ACHN (cell line): ENCODE results near the gene CDKL4.
A peak's percentile ranks its signal among the peaks of the same experiment; 100 is the strongest.

ENCODE experiments used
- DNase-seq: peaks from one replicate; pipeline ENCODE4 v3.0.0-alpha.2; 2015
- in situ Hi-C: cut with HindIII; loops from 2 replicates; pipeline ENCODE4 v1.10.0; 2017; ENCODE audit warnings: low sequenced_read_pairs, low pct_ligation_motif_present, low pct_unique_long_range_greater_than_20kb

Gene CDKL4

DNA sequence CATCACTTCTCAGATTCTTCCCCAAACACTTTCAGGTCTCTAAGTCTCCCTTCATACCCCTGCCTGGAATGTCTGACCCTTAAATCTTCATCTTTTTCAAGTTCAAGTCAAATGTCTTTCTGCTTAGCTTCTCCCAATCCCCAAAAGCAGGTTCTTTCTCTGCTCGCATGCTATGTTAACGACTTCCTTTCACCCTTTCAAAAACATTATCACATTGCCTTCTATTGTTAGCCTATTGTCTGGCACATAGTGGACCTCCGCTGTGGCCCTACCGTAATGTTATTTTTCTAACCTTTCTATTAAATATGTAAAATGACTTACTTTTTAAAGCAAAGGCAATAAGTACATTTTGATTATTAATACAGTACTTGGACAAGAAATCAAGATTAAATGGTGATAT, 2.2 kb downstream of the CDKL4 start:
- in situ Hi-C loops: loop anchor here (25.0 kb wide), 1 partner anchor 179 kb away; no protein-coding TSS in a partner anchor
- DNase-seq: no peak

DNA sequence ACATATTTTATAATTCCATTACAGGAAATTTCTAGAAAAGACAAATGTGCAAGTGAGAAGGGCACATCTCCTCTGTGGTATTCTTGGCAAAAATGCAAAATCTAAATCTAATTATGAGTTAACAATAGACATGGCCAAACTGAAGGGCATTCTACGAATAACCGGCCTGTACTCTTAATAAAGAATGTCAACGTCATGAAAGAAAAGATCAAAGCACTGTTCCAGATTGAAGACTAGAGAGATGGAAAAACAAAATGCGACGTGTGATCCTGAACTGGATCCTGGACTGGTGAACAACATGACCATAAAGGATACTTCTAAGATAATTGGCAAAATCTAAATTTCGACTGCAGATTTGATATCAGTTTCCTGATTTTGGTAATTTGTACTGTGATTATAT, 3.0 kb downstream of the CDKL4 start:
- in situ Hi-C loops: loop anchor here (25.0 kb wide), 1 partner anchor 178 kb away; no protein-coding TSS in a partner anchor
- no peak for DNase-seq

DNA sequence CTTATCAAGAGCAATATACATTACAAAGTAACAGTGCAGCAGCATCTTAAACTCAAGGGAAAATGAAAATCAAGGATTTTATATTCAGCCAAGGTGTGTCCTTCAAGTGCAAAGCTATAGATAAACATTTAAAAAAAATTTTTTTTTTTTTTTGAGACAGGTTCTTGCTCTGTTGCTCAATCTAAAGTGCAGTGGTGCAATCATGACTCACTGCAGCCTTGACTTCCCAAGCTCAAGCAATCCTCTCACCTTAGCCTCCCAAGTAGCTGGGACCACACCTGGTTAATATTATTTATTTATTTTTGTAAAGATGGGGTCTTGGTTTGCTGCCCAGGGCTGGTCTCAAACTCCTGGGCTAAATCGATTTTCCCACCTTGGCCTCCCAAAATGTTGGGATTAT, 9.0 kb downstream of the CDKL4 start:
- no peak for DNase-seq
- in situ Hi-C loops: loop anchor here (25.0 kb wide), 1 partner anchor 172 kb away; no protein-coding TSS in a partner anchor

DNA sequence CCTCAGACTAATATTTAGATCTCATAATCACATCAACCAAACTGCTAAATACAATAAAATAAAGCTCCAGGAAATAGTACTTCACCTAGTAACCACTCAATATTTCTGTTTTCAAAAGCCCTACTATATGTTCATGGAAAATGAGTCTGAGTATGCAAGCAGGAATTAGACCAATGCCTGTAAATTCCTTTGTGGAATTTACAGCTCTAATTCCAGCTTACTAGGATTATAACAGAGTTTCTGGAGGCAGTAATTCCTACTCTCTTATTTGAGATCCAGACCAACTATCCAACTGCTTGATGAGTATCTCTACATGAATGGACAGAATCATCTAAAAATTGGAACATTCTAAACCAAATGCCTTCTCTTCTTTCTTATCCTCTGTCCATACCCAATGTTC, 11.6 kb downstream of the CDKL4 start:
- in situ Hi-C loops: loop anchor here (25.0 kb wide), 1 partner anchor 170 kb away; no protein-coding TSS in a partner anchor
- no peak for DNase-seq

DNA sequence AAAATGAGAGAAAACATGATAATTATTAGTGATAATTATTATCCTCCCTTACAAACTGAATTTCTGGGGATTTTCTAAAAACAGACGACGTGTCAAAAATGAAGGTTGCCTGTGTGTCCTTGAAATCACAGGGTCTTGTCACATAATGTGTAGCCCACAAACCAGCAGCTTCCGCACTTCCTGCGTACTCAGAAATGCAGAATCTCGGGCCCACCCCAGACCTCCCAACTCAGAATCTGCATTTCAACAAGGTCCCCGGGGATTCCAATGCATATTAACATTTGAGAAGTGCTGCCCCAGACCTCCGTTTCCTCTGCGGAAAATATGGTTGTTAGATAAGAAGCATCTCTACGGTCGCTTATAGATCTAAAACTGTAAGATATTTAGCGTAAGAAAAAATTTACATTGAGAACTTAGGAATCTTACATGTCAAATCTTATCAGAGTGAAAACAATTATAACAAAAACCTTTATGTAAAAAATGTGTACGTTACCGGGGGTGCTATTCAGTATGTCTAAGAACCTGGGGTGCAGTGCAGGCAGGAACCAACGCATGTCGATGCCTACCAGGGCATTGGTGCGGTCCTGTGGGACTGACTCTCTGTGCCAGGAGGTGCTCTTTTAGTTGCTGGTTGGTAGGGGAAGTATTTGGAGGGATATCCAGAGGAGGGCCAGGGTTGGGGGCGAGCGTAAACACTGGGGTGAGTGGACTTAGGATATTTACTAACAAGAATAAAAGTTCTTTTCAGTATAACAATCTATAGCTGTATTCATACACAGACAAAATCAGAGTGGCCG, 15.2 kb downstream of the CDKL4 start:
- in situ Hi-C loops: loop anchor here (25.0 kb wide), 1 partner anchor 166 kb away; no protein-coding TSS in a partner anchor
- DNase-seq: no peak

DNA sequence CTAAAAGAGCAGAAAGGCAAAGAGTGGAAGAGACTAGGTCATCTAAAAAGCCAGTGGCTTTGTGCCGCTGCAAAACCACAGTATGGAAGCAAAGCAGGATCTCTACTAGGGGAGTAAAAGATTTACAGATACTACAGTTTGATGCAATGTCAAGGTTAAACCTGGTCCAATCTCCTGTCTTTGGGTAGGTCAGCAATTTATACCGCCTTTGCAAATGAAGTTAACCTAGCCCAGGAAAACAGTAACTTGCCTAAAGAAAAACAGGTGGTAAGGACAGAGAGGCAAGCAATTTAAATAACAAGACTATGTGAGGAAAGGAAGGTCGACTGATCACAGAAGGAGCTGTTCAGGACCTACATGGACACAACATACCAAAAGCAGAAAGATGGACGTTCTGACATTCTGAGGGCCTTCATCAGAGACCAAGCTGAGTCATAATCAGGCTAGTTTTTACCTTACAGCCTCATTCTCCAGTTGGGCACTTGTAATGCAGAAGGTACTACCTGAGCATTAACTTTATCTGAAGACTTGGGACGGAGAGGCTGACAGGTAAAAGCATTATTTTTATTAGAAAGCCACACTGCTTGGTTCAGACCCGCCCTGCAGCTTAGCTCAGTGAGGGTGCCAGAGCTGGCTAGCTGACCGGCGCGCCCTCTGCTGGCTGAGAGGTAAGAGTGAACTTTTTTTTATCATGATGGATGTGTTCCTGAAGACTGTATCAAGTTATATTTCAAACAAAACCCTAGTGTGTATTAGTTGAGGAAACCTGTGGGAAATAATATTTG, 15.9 kb downstream of the CDKL4 start:
- peak; percentile 61 for DNase-seq
- in situ Hi-C loops: loop anchor here (25.0 kb wide), 1 partner anchor 166 kb away; no protein-coding TSS in a partner anchor

DNA sequence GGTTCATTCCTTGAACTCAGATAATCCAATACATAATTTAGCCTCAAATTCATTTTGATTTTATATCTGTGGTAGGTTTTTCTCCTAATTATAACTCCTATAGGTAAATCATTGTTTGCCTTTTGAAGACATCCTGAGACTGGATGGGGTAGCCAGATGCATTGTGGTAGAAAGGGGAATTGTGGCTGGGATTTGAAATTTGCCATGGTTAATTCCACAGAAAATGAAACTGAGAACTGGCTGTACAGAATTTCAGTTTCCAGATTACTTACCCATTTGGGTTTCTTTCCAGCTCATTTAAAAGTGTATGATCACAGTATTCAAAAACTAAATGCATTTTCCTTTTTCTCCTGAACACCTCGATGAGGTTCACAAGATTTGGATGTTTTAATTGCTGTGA, 18.2 kb downstream of the CDKL4 start:
- in situ Hi-C loops: loop anchor here (25.0 kb wide), 1 partner anchor 163 kb away; no protein-coding TSS in a partner anchor
- no peak for DNase-seq

DNA sequence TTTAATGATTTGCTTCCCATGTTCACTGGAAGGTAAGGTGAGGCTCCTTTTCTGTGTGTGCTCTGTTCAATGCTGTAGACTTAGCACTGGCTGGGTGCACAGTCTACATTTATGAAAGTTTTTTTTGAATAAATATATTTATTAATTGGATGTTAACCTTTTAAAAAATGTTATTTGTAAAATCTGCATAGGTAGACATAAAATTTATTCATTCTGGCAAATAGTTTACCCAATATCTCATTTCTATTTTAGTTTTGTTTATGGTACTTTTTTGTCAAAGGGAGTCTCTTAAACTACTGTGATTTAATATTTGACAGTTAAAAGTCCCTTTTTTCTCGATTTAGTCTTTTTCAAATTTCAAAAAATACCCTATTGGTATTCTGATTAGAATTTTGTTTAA, 19.9 kb downstream of the CDKL4 start:
- in situ Hi-C loops: no loop called here

DNA sequence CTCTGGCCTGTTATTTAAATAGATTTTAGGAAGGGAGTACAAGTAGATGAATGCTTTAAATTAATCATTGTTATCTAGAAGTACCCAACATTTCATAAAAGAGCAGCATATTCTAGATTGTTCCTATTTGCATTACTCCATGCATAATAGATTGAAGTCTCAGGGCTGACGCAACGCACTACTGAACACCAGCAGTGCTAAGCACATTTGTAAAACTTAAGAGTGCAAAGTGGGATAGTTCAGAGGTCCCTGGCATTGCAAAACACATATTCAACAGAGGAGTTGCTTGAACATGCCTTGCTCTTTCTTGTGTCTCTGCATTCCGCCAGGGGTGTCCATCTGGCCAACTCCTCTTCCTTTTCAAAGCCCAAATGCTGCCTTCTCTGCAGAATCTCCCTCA, 22.3 kb downstream of the CDKL4 start:
- no peak for DNase-seq
- in situ Hi-C loops: no loop called here

More for the DNA sequence above, 19.9 kb downstream of the CDKL4 start:
- no peak for DNase-seq

DNA sequence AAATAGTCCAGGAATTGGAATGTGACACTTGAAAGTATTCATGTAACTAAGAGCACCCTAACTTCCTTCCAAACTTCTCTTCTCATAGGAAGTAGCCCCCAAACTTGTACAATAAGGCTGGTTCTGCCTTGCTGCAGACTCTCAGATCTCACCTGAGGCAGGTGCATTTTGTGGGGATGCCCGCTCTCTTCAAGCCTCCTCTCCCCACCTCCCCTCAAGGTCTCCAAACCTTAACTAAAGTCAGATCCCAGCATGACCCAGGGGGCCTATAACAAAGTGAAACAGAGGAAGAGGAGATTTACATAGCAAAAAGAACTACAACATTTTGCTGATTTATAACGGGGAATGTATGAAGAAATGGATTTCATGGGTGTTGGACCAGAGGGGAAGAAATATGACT, 23.6 kb downstream of the CDKL4 start:
- DNase-seq: no peak
- in situ Hi-C loops: no loop called here

DNA sequence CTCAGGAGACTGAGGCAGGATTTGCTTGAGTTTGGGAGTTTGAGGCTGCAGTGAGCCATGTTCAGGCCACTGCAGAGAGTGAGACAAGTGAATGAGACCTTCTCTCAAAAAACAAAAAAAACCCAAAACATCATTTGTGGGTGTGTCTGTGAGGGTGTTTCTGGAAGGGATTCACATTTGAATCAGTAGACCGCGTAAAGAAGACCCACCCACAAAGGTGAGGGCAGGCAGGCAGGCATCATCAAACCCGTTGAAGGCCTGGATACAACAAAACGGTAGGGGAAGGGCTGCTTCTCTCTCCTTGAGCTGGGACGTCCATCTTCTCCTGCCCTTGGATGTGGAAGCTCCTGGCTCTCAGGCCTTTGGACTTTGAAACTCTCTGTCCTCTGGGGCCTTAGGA, 25.4 kb downstream of the CDKL4 start:
- in situ Hi-C loops: no loop called here
- DNase-seq: no peak

DNA sequence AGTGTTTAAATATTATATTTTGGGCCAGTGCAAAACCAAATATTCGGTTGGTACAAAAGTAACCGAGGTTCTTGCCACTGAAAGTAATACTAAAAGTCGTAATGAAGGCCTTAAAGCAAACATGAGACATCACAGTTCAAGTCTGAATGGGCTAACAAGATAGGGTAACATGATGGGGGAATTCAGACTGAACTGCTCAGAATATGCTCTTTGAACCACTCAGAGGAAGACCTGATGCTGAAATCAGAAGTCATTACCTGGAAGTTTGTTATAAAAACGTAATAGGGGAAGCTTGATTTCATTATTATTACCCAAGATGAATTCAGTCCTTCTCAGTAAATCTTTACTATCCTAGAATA, 26.6 kb downstream of the CDKL4 start:
- in situ Hi-C loops: no loop called here
- no peak for DNase-seq

DNA sequence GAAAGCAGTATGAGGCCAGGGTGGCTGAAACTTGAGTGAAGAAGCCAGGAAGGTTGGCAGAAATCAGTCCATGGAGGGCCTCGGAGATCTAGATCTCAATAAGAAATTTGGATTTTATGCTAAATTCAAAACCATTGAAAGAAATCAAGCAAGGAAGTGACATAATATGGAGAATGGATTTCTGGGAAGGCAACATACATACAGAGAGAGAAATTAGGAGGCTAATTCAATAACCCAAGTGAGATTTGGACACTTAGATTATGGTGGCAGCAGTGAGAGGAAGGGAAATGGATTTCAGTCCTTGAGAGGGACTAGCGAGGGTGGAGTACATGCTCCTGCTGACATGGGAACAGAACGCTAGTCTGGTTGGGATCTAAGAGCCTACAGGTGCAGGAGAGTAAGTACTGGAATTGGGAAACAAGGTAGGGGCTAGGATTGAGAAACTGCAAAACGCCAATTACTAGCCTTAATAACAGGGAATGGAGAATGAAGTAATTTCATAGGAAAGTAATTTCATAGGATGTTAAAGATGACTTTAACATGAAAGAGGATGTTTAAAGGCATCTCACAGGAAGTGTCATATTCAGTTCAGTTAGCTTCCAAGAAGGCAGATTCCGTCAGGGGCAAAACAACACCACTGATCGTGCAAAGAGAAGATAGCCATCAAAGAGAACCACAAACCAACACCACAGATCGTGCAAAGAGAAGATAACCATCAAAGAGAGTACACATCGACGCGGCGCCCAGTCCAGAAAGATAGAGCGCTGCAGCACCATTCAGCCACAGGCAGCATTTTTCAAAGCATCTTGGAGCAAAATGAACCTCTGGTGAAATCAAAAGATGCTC, 27.2 kb downstream of the CDKL4 start:
- in situ Hi-C loops: no loop called here
- DNase-seq: no peak

DNA sequence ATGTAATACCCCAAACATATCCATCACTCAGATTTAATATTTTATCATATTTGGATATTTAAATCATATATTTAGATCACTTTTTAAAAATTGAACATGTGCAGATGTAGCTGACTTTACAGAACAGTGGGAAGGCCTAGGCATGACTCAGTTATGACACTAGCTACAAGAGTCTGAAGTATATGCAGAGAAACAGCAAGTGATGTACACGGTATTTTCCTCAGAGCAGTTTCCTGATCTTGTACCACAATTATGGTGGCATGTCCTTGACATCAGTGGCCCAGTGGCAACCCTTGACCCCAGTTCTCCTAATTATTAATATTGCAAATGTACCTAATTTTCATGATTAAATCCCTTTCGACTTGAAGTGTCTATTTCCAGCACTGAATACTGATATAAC, 28.2 kb downstream of the CDKL4 start:
- in situ Hi-C loops: no loop called here

DNA sequence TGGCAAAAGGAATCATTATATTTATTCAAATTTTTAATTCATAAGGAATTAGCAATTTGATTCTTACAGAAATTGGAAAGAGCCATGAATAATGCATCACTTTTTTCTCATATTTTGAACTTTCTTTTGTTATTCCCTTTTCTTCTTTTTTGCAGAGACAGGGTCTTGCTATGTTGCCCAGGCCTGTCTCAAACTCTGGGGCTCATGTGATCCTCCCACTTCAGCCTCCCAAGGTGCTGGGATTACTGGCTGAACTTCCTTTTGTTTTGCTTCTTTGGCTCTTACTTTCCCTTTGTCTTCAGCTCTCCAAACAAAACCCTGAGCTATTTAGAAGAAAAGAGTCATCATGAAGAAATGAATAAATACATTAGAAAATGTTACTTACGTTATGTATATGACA, 30.8 kb downstream of the CDKL4 start:
- in situ Hi-C loops: no loop called here
- no peak for DNase-seq

More for the DNA sequence above, 28.2 kb downstream of the CDKL4 start:
- no peak for DNase-seq

DNA sequence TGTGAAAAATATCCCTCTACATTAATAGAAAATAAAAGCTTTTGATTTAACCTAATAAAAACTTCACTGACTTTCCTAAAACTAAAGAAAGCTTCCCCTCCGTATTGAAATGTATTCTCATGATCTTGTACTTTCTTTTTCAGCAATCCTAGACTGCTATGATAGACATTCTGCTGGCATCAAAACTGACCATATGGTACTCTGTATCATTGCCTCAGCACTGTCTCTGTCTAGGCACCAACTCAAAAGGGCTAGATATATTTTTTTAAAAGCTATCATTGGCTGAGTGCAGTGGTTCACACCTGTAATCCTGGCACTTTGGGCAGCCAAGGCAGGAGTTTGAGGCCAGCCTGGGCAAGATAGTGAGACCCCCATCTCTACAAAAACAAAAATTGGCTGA, 32.9 kb downstream of the CDKL4 start:
- in situ Hi-C loops: no loop called here
- no peak for DNase-seq

DNA sequence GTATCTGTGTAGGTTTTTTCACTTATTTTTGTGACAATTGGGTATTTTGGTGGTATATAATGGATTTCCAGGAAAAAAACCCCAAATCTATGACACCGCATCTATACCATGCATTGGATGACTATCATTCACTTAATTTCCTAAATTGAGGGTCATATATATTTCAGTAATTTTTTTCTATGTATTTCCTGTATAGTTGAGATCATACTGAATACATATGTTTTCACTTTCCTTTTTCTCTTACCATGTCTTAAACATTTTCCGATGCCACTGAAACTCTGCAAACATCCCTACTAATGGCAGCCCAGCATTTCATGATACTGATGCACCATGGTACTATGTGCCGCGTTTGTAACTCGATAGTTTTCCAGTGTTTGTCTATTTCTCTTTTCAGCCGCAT, 40.4 kb downstream of the CDKL4 start:
- no peak for DNase-seq
- in situ Hi-C loops: no loop called here

DNA sequence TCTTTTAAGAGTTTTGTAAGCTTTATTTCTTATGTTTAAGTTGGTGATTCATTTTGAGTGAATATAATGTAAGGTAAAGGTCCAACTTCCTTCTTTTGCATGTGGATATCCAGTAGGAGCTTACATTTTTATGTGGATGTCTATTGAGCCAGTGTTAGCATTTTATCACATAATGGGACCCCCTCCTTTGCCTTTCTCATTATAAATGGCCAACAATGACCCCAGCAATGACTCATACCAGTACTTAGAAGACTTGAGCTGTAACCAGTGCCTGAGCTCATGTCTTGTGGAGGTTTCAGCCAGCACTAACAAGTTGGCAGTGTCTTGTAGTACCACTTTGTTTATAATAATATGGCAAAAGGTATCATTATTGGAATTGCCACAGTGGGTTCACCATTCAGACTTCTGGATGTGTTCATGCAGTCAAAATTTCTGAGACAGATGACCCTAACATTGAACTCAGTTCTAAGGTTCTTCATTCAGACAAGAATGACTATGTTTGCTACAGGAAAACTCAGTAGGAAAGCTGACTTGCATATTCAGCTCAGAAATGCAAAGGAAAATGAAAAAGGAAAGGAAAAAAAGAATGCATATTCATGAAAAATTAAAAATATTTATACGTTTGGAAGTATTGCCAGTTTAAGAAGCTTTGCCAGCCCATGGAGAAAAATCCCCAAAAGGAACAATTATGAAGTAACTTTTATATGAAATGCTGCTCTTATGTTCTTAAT, 41.0 kb downstream of the CDKL4 start:
- in situ Hi-C loops: no loop called here
- DNase-seq: no peak
